Measurements from ENCODE around the gene PKP1.

The PKP1 gene

DNA sequence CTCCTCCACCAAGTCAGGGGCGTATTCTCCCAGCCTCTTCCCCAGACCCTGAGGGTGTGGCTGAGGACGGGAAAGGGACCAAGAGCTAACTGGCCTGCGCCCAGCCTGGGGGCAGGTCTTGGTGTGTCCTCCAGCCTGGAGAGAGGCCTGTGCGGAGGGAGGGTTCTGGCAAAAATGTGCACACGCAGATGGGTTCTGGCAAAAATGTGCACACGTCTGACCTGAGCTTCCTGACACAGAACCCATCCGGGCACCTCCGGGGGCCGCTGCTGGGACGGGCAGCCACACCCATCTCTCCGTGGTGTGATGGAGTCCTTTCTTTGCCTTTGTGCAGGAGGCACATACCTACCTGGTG lies 23.1 kb upstream of the PKP1 start:
- DNase-seq (ENCODE audit: low read depth in 2 of 2), result no peak

DNA sequence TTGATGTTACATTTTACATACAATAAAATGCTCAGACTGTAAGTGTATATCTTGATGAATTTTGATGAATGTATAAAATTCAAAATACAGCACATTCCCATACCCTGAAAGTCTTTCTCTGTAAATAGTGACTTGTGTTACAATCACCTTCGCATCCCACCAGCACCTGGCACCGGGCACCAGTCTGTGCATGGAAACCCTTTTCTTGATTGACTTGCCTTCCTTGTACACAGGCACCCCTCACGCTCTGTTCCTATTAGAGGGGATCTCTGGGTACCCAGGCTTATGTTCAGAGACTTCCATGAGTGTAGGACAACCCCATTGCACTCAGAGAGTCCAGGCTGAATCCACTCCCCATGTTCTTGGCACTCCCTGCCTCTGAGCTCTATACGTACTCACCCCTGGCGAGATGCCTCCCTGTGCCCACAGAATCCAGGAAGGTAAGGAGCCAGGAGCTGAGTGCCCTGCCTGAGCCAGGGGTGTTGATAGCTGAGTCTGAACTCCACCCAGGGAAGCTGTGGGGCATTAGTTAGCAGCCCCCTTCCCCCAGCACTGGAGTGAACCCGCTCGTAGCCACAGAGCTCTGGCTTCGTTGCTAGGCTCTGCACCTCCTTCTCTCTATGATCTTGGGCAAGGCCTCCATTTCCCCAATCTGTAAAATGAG lies 22.5 kb upstream of the PKP1 start:
- DNase-seq (ENCODE audit: low read depth in 2 of 2), result no peak

- DNase-seq (ENCODE audit: low read depth in 2 of 2), result no peak
Observed at GRCh38 chr1:201261771-201262547, 21.3 kb upstream of the PKP1 start.

GRCh38 chr1:201262963-201263608 lies 20.2 kb upstream of the PKP1 start:
- DNase-seq (ENCODE audit: low read depth in 2 of 2), result no peak

- DNase-seq (ENCODE audit: low read depth in 2 of 2), result no peak
Observed at GRCh38 chr1:201264072-201264471, 19.2 kb upstream of the PKP1 start.

GRCh38 chr1:201264554-201264953 lies 18.8 kb upstream of the PKP1 start:
- no peak for DNase-seq (ENCODE audit: low read depth in 2 of 2)

- DNase-seq (ENCODE audit: low read depth in 2 of 2), result no peak
Observed at GRCh38 chr1:201265756-201266155, 17.6 kb upstream of the PKP1 start.

GRCh38 chr1:201266276-201266675 lies 17.0 kb upstream of the PKP1 start:
- no peak for DNase-seq (ENCODE audit: low read depth in 2 of 2)

DNA sequence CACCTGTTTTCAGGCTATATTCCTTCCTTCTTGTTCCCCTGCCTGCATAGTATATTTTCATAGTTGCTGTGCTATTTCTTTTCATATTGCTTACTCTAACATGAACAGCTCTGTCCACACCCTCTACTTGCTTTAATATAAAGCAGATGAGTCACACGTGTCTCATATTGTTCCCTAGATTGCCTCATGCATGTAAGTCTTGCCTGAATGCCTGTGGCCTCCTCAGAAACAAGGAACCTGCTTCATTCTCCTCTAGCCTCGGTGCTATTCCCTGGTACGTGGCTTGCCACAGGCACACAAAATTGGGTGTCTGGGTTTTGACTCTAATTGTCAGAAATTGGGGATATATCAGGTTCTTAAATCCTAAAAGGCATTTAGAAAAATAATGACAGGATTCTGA lies 16.5 kb upstream of the PKP1 start:
- peak; percentile 82 to 83 for DNase-seq (ENCODE audit: low read depth in 2 of 2)

DNA sequence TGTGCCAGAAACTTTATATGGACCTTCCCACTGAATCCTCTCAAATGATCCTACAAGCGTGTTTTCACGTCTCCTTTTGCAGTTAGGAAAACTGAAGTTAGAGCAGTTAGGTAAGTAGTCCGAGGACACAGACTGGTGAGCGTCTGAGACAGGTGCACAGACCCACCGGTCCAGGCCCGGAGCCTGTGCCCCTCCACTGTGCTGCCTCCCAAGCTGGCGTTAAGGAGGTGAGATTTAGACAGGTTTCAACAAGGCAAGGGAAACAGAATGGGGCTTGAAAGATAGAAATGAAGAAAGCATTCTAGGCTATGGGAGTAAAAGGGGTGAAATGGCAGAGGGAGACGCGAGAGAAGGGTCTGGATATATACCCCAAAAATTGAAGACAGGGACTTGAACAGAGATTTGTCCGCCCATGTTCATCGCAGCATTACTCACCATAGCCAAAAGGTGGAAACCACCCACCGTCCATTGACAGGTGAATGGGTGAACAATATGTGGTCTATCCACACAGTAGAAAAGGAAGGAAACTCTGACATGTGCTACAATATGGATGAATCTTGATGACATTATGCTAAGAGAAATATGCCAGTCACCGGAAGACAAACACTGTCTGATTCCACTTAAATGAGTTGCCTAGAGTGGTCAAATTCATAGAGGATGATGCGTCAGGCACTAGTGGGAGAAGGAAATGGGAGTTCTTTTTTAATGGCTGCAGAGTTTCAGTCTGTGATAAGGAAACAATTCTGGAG lies 15.7 kb upstream of the PKP1 start:
- DNase-seq (ENCODE audit: low read depth in 2 of 2), result peak; percentile 26 to 42

DNA sequence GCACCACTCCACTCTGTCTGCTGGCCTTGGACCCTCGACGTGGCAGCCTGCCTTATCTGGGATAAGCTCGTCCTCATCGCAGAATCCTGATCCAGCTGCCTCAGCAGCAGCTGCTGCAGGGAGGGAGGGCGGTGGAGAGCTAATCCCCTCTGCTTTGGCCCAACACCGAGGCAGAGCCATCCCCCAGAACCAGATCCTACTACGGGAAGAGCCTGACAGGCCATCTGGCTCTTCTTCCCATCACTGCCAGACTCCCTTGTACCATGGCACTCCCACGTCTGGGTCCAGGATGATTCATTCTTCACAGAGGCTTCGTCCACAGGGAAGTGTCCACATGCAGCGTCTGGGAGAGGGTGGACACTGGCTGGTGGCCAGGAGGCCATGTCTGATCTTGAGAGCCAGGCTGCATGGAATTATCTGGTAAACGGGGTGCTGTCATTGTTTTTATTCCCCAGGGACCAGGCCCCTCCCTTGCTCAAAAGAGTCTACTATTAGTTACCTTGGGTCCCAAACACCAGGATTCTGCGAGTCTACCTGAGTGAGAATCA lies 14.6 kb upstream of the PKP1 start:
- DNase-seq (ENCODE audit: low read depth in 2 of 2), result peak; percentile 42 to 43

GRCh38 chr1:201269281-201269680 lies 14.0 kb upstream of the PKP1 start:
- DNase-seq (ENCODE audit: low read depth in 2 of 2), result no peak

DNA sequence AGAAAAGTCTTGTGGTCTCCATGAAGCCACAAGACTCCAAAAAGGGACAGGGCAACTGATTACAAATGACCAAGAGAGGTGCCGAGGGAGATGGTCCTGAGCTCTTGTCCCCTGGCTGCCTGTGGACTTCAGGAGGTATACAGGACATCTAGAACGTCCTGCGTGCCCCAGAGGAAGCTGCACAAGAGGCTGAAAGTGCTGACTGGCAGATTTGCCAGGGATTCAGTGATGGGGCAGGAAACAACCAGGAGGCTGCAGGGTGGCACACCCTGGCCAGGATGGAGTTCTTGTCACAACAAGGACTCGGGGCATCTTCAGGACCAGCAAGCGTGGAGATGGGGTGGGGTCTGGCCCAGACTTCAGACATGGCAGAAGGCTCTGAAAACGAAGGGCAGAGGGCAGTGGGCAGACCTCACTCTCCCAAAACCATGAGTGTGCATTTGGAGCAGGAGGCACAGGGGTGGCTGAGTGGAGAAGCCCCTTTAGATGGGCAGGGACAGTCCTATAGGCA lies 13.4 kb upstream of the PKP1 start:
- no peak for DNase-seq (ENCODE audit: low read depth in 2 of 2)

- no peak for DNase-seq (ENCODE audit: low read depth in 2 of 2)
Observed at GRCh38 chr1:201270616-201271390, 12.5 kb upstream of the PKP1 start.

DNA sequence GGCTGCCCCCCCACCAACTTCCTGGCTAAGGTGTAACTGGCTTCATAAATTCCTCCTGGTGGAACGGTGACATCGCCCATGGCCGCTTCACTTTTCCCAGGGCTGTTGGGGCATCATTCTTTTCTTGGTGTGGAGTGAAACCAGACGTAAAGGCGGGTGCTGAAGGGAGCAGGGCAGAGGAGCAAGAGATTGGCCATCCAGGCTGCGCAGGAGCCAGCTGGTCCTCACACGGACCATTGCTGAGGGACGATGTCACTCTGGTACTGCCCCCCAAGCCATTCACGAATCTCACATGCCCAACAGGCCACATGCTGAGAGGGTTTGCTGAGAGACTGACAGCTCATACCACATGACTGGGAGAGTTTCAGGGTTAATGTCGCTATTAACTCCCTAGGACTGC lies 10.5 kb upstream of the PKP1 start:
- no peak for DNase-seq (ENCODE audit: low read depth in 2 of 2)

DNA sequence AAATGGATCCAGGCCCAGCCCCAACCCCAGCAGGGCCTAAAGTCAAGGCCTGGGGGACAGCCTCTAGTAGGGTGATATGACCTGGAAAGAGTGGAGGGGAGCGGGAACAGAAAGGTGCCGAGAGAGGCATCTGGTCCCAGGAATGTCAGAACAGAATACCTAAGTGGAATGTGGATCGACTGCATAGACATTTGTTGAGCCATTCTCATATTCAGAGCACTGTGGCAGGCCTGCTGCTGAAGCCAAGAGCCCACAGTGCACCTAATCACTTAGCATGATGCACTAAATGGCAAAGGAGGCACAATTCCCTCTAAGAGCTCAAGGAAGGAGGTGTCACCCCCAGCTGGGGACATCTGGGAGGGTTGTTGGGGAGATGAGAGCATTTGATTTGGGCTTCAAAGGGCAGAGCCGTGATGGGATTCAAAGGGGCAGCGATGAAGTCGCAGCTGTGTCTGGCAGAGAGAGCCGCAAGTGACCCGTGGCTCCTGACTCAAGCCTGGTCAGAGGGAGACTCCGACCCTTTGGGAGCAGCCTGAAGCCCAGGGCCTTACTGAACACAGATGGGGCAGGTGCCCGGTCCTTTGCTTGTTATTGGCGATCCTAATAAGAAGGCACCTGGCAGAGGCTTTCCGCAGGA lies 8.6 kb upstream of the PKP1 start:
- DNase-seq (ENCODE audit: low read depth in 2 of 2), result no peak

DNA sequence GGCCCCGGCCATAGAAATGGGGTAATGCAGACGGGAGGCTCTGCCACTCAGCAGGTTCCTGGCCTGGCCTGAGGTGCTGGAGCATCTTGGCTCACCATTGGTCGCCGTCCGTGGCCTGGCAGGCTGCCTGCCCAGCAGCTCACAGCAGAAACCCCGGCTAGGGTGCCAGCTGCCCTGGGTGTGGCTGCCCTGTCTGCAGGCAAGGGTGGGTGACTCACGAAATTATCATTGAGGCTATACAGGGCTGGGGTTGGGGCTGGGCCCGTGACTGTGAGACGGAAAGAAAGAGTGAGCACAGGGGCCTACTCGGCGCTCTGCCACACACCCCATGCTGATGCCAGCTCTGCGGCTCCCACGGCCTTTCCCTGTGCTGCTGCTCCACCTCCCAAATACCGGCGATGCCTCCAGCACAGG lies 8.0 kb upstream of the PKP1 start:
- DNase-seq (ENCODE audit: low read depth in 2 of 2), result no peak

DNA sequence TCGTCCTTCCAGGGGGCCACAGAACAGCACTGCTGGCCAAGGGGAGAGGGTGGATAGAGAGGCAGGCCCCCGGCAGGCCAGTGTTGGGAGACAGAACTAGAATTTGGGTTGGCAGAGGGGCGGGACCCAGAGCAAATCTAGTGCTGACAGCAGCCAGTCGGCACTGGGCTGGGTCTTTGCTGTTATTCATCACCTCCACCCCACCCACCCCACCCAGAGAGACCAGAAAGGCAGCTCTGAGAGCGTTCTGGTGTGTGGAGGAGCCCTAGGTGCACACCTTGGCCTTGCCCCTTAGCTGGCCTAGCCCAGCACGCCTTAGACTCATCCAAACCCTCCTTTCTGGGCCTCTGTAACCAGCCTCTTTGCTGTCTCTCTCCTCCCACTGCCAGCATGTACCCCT lies 6.4 kb upstream of the PKP1 start:
- no peak for DNase-seq (ENCODE audit: low read depth in 2 of 2)

GRCh38 chr1:201277441-201277840 lies 5.9 kb upstream of the PKP1 start:
- DNase-seq (ENCODE audit: low read depth in 2 of 2), result no peak

DNA sequence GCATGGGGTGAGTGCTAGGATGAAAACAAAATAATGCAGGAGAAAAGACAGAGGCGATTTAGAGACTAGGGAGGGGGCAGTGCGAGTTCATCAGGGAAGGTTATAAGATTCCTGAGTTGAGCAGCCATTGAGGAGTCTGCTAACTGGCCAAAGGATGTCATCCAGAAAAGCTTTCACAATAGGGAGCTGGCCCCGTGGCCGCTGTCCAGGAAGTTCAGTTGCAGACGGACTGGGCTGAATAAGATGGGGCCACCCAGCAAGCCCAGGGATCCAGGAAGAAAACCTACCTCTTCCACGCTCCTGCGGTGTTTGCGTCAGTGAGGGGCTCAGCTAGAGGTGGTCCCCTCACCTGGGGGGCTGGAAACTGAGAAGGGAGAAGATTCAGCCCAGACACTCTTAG lies 4.0 kb upstream of the PKP1 start:
- no peak for DNase-seq (ENCODE audit: low read depth in 2 of 2)

DNA sequence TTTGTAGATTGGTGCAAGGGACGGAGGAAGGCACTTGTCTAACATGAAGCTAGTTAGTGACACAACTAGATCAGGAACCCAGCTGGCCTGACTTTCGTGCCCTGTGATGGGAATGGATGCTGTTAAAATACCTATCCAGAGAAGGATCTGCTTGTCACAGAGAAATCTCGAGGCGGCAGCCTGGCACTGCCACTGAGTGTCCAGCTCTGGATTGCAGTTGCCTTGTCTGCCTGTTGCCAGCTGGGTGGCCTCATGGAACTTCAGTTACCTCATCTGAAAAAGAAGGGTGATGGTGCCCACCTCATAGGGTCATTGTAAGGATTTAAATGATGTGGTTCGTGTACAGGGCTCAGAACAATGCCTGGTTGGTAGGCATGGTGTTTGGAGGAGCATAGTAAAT lies 2.4 kb upstream of the PKP1 start:
- DNase-seq (ENCODE audit: low read depth in 2 of 2), result no peak

Data from fibroblast of skin of left quadriceps (primary cell).